Endodermal cell (in vitro differentiated cells): Measurements from ENCODE around the gene FIGLA. TPM values are rescaled to one million over a fixed set of nuclear protein-coding genes. Genes with fewer than 3 reads are reported as not detected.

Source experiments
- DNase-seq: peaks from one replicate; pipeline ENCODE4 v3.0.0-alpha.2; 2017
- H3K27ac ChIP-seq: 2 replicates; pipeline ENCODE4 v1.5.1; 2013; ENCODE audit warnings: mild to moderate bottlenecking, low read depth, low read length, moderate library complexity
- H3K27me3 ChIP-seq: 2 replicates; pipeline ENCODE4 v1.6.1; 2013; ENCODE audit warnings: mild to moderate bottlenecking, low read length, moderate library complexity; ENCODE audit not compliant: insufficient read depth, control insufficient read depth, poor library complexity, severe bottlenecking
- H3K36me3 ChIP-seq: 2 replicates; pipeline ENCODE4 v1.7.0; 2013; ENCODE audit warnings: mild to moderate bottlenecking, low read length, moderate library complexity; ENCODE audit not compliant: control insufficient read depth, insufficient read depth
- H3K4me1 ChIP-seq: one replicate; pipeline ENCODE4 v1.7.0; 2013; ENCODE audit warnings: low read length; ENCODE audit not compliant: control insufficient read depth, insufficient read depth
- H3K4me3 ChIP-seq: 2 replicates; pipeline ENCODE4 v1.5.1; 2013; ENCODE audit warnings: mild to moderate bottlenecking, low read length, moderate library complexity
- H3K9ac ChIP-seq: 2 replicates; pipeline ENCODE4 v1.6.1; 2013; ENCODE audit warnings: mild to moderate bottlenecking, low read length, moderate library complexity; ENCODE audit not compliant: poor library complexity, severe bottlenecking; ENCODE audit errors: extremely low read depth
- H3K9me3 ChIP-seq: 2 replicates; pipeline ENCODE4 v1.6.1; 2013; ENCODE audit warnings: mild to moderate bottlenecking, low read length, moderate library complexity; ENCODE audit not compliant: control insufficient read depth
- H3K27ac Mint-ChIP-seq: 2 replicates; pipeline ENCODE4 v1.8.0; 2020; ENCODE audit warnings: mixed read lengths
- H3K27me3 Mint-ChIP-seq: 2 replicates; pipeline ENCODE4 v1.8.0; 2021; ENCODE audit warnings: mild to moderate bottlenecking, mixed read lengths; ENCODE audit not compliant: insufficient read depth
- H3K36me3 Mint-ChIP-seq: 2 replicates; pipeline ENCODE4 v1.8.0; 2020; ENCODE audit warnings: low read depth, mixed read lengths
- H3K4me1 Mint-ChIP-seq: 2 replicates; pipeline ENCODE4 v1.8.0; 2020; ENCODE audit warnings: mixed read lengths
- H3K4me3 Mint-ChIP-seq: 2 replicates; pipeline ENCODE4 v1.8.0; 2020; ENCODE audit warnings: mild to moderate bottlenecking, moderate library complexity, mixed read lengths
- H3K9me3 Mint-ChIP-seq: 2 replicates; pipeline ENCODE4 v1.8.0; 2020; ENCODE audit warnings: mild to moderate bottlenecking, mixed read lengths
- WGBS, 2 experiments: methylation state at CpG; one replicate each; pipeline versions ENCODE4 v1.1.5 to v1.1.7; 2013; ENCODE audit warnings: missing lambda C conversion rate in 2 of 2, mixed read lengths in 1 of 2; ENCODE audit not compliant: insufficient coverage in 1 of 2, insufficient read length in 1 of 2; 5-methylcytosine and 5-hydroxymethylcytosine counted together
- total RNA-seq, 2 donors: library from RNA; stranded (reverse); fragmentation: NEBNext Ultra II Directional in 1 of 2; extraction: Animal tissue kit (Norgen Biotek cat#: 25700) in 1 of 2; gene quantifications; 2 replicates in 1 of 2; 3 replicates in 1 of 2; pipeline ENCODE4 v1.2.1, GENCODE V29; 2021
- TF ChIP-seq, protein P1 (sequence below): fragments of 200-600 bp; sonication (generic); conservative IDR thresholded peaks from 2 replicates; pipeline ENCODE4 v1.5.0; 2021; ENCODE audit warnings: antibody characterized with exemption, mild to moderate bottlenecking

Gene FIGLA
- total RNA-seq, 2 donors from 2014 or later, result not detected

DNA sequence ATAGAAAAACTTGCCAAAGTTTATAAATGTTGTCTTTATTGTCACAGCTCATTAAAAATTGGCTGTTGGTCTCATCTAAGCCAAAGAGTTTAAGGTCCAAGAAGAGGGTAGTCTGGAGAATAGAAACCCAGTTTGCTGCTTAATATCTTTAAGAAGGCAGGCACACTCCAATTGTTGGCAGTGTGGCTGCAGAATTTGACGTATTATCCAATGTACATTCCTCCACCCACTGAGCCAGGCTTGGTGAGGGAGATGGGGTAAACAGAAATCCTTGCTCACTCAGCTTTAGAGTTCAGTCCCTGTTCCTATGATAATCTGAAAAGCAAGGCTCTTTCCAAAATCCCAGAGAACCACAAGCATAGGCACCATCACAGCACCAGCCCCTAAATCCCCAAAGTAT lies 11.8 kb downstream of the FIGLA start:
- Histone ChIP-seq H3K9ac (no peak overlapping the region), H3K27ac (no peak overlapping the region), H3K9me3 (no peaks in the 10 kb centered on the region), H3K27me3 (peaks cover 29% of the 10 kb centered on the region), H3K4me1 (no peaks in the 10 kb centered on the region), H3K4me3 (no peak overlapping the region), H3K36me3 (no peaks in the 10 kb centered on the region)
- Mint-ChIP-seq H3K4me3 (no peak overlapping the region), H3K27ac (no peak overlapping the region), H3K4me1 (peaks cover 3% of the 10 kb centered on the region), H3K36me3 (no peaks in the 10 kb centered on the region), H3K27me3 (peaks cover 54% of the 10 kb centered on the region), H3K9me3 (no peaks in the 10 kb centered on the region)
- TF ChIP-seq, protein P1, sequence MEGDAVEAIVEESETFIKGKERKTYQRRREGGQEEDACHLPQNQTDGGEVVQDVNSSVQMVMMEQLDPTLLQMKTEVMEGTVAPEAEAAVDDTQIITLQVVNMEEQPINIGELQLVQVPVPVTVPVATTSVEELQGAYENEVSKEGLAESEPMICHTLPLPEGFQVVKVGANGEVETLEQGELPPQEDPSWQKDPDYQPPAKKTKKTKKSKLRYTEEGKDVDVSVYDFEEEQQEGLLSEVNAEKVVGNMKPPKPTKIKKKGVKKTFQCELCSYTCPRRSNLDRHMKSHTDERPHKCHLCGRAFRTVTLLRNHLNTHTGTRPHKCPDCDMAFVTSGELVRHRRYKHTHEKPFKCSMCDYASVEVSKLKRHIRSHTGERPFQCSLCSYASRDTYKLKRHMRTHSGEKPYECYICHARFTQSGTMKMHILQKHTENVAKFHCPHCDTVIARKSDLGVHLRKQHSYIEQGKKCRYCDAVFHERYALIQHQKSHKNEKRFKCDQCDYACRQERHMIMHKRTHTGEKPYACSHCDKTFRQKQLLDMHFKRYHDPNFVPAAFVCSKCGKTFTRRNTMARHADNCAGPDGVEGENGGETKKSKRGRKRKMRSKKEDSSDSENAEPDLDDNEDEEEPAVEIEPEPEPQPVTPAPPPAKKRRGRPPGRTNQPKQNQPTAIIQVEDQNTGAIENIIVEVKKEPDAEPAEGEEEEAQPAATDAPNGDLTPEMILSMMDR, result no peak
- DNase-seq, result no peak
- WGBS, 2 experiments, result 67 to 100% methylated on average over 1 of the region's 1 CpG

DNA sequence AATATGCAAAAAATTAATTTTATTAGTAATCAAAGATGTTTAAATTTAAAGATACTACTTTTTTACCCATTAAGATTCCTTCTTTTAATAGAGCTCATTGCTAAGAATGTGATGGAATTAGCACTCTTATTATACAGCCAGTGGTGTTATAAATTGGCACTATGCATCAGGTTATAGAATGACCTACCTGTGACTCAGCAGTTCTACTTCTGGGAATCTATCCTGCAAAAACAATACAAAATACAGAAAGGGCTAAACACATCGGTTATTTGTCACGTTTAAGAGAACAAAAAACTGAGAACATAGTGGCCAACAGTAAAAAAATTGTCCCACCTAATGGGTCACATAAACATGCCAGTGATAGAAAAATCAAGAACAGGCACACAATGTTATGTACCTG lies 13.0 kb downstream of the FIGLA start:
- Histone ChIP-seq H3K27me3 (peaks cover 29% of the 10 kb centered on the region), H3K4me1 (no peaks in the 10 kb centered on the region), H3K4me3 (no peak overlapping the region), H3K27ac (no peak overlapping the region), H3K9me3 (no peaks in the 10 kb centered on the region), H3K9ac (no peak overlapping the region), H3K36me3 (no peaks in the 10 kb centered on the region)
- Mint-ChIP-seq H3K27ac (no peak overlapping the region), H3K36me3 (no peaks in the 10 kb centered on the region), H3K4me1 (peaks cover 3% of the 10 kb centered on the region), H3K9me3 (no peaks in the 10 kb centered on the region), H3K27me3 (peaks cover 59% of the 10 kb centered on the region), H3K4me3 (no peak overlapping the region)
- TF ChIP-seq, protein P1, result no peak
- DNase-seq, result no peak
- 83 to 100% methylated on average over 2 of the region's 2 CpGs for WGBS, 2 experiments

DNA sequence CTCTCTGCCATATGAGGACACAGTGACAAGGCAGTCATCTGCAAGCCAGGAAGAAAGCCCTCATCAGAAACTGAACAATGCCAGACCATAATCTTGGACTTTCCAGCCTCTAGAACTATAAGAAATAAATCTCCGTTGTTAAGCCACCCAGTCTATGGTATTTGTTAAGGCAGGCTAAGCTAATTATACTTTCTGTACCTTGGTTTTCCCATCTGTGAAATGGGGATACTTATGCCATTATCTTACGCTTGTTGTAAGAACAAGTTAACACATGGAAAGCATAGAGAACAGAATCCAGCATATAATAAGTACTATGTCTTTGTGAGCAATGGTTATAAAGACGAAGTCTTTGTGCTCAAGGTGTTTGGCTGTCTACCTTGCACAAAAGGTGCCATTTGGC lies 14.2 kb downstream of the FIGLA start:
- Histone ChIP-seq H3K9ac (no peak overlapping the region), H3K27me3 (peaks cover 22% of the 10 kb centered on the region), H3K36me3 (no peaks in the 10 kb centered on the region), H3K4me1 (no peaks in the 10 kb centered on the region), H3K9me3 (no peaks in the 10 kb centered on the region), H3K27ac (no peak overlapping the region), H3K4me3 (no peak overlapping the region)
- Mint-ChIP-seq H3K27me3 (peaks cover 54% of the 10 kb centered on the region), H3K4me3 (no peak overlapping the region), H3K27ac (no peak overlapping the region), H3K36me3 (no peaks in the 10 kb centered on the region), H3K9me3 (no peaks in the 10 kb centered on the region), H3K4me1 (peaks cover 3% of the 10 kb centered on the region)
- 97% methylated on average over 3 of the region's 3 CpGs; no CpG with 5 or more reads in 1 of the 2 experiments for WGBS, 2 experiments
- TF ChIP-seq, protein P1, result no peak
- no peak for DNase-seq
